ENCODE data around the gene MOBP.

MOBP gene

DNA sequence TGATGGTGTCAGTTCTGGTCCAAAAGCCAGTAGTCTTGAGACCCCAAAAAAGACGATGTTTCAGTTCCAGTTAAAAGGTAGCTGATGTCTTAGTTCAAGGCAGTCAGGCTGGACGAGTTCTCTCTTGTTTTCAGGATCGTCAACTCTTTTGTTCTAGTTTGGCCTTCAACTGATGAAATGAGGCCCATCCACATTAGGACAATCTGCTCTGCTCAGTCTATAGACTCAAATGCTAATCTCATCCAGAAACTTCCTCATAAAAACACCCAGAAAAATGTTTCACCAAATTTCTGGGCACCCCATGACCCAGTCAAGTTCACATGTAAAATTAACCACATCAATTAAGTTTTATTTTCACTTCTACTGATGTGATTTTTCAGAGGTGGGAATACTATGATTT is 74.0 kb downstream of the MOBP start:
- no peak for DNase-seq (ENCODE audit: low read depth in 2 of 2)

DNA sequence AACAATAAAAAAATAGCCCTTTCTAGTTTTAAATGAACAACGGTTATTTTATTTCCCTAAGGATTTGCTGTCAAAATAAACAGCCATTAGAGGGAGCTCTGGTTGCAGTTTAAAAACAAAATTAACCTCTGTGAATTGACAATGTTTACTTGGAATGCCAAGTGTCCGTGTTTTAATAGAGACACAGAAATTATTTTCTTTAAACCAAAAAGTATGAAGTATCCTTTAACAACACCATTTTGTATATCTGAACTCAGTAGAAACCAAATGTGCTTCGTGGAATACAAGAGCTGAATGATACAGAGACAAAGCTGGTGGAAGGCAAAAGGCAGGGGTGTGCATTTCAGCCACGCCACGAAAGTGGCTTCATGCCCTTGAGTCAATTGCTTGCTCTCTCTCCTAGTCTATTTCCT is 74.4 kb downstream of the MOBP start:
- DNase-seq (ENCODE audit: low read depth in 2 of 2), result no peak

DNA sequence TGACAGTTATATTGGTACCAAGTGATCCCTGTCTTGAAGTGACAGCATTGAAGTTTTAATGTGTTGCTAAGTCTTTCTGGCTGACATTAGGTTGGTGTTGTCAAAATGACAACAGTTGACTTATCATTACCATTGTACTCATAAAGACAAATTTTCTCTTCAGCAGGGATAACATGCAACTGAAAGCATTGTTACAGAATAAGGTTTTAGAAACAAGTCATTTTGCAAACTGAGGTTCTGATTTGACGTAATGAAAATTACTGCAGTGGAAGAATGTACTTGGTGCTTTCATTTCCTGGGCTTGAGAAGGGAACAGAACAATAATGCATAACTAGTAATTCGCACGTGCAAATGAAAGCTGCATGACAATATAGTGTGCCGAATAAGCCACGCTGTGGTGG is 75.1 kb downstream of the MOBP start:
- no peak for DNase-seq (ENCODE audit: low read depth in 2 of 2)

DNA sequence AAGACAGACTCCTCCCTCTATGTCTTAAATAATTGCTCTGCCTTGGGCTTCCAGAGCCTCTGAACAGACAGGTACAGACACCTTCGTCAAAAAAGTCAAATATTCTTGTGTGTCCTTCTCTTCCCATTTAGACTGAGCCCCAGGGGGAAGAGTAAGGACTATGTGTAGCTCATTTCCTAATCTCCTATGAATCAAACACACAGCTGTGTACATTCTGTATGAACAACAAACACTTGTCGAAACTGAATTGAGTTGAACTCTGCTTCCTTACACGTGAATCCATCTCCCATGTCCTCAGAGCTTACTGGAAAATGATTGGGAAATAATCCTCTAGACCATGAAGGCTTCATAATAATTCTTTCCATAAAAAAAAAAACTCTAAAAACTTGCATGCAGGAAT is 80.8 kb downstream of the MOBP start:
- DNase-seq (ENCODE audit: low read depth in 2 of 2), result no peak

DNA sequence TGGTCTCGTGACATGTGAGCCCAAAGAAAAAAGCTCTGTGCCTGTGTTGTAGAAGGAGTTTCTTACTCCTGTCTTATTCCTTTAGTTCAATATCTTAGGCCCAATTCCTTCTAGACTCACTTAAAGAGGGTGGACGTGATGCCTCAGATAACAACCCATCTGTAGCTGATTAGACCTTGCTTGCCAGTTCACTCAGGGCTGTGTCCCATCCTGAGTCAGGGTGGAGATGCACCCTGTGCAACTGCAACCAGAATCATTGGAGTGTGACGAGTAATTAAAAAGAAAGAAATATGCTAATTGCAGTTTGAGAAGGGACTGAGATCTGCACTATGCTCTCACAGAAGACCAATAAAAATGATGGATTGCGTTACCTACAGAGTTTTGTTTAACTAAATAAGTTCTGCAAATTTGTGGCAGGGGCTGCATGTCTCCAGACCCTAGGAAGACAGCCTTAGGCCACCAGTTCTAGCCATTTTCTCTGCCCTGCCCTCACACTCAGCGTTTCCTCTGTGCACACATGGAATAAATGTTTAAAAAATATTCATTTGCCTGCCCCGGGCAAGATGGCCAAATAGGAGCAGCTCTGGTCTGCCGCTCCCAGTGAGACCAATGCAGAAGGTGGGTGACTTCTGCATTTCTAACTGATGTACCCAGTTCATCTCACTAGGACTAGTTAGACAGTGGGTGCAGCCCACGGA is 83.0 kb downstream of the MOBP start:
- no peak for DNase-seq (ENCODE audit: low read depth in 2 of 2)

Measured in stimulated activated CD4-positive, alpha-beta T cell treated with anti-CD3 and anti-CD28 coated beads, Interleukin-15, amount 100 ng/mL, for 48 hours (primary cell).